C1 segment of cervical spinal cord (tissue), 14 donors: Measurements from ENCODE around the gene XRCC3.
"Not testable (repeated sequence)": the region's sequence is repeated elsewhere in the genome, so short reads cannot be mapped to it uniquely, and the experiment has no call there.

Source experiments
- DNase-seq, 14 donors: peaks; one replicate each; lab custom pipeline; 2025; lab: John Stamatoyannopoulos, UW

Gene XRCC3

DNA sequence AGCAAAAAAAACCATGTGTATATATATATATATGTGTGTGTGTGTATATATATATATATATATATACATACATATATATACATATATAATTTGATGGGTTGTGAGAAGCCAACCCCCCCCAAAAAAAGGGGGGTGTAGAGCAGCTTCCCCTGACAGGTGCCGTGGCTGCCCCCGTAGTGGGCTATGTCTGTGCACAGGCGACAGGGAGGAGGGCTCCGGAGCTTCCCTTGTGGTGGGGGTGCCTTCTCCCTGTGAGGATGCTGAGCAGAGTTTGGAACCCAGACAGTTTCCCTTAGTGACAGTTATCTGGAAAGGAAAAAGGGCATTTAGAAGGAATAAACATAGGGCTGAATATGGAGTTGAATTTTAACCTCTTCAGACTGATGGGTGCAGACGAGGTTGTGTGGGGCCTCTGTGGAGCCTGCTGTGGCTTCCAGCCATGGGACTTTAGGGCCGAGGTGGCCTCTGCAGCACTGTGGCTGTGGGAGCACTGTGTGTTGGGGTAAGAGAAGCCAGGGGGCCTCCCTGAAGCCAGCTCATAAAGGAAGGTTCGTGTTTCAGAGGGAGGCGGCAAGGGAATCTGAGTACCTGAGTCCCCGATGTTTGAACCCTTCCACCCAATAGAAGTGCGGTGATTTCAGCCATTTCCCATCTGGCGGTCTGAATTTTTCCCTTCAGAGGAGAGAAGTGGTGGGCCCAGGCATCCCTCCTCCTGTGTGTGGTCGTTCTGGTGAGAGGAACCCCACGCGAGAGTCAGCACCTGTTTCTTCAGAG, 19.8 kb downstream of the XRCC3 start:
- no peak for DNase-seq

DNA sequence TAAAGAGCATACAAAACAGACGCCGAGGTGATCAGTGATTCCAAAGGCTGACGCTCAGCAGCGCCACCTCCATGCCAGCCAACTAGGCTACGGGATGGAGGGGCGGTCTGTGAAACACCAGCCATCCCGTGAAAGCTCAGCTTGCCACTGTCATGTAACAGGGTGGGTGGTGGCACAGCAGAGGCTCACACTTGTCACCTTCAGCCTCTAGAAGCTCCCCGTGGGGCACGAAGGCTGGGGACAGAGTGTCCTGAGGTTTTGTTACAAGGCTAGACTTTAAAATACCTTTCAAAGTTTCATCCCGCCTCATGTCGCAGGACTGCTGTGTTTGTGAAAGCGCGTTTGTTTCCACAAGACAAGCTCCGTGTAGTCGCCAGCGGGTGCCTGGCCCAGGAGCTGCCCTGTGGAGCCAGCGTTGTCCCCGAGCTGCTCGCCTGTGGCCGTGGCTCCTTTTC, 20.7 kb downstream of the XRCC3 start:
- peak in 1 of 14 donors; percentile 10 for DNase-seq

DNA sequence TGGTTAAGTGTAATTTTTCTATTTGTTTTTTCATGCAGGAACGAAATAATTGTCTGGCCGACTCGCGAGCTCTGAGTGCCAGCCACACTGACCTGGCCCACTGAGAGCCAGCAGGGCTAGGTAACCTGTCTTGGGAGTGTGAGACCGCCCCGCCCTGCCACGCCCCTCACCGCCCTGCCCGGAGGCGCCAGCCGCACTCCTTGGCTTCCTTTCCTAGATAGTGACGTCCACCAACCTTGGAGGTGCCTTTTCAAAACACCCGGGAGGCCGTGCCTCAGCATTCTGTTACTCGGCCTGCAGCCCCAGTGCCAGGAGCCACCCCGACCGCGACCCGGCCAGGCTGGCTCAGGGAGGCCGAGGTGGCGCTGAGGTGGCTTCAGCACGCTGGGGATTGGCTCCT, 21.7 kb downstream of the XRCC3 start:
- peak in 1 of 14 donors; percentile 44 for DNase-seq

DNA sequence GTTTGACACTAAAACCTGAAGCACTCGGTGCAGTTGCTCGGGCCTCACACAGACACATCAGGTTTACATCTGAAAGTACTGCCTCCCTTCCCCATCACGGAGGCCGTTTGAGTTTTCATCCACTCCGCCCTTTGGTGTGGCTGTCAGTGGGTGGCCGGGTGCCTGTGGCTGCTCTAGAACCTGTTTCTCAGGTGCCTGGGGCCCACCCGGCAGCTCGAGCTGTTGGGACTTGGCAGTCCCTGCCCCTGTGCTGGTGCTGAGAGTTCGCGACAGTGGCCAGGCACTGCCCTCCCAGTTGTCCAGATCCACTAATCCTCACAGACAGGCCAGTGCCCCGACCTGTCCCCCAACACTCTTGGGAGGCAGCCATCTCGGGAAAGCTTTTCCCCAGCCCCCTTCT, 22.4 kb downstream of the XRCC3 start:
- DNase-seq = no peak

DNA sequence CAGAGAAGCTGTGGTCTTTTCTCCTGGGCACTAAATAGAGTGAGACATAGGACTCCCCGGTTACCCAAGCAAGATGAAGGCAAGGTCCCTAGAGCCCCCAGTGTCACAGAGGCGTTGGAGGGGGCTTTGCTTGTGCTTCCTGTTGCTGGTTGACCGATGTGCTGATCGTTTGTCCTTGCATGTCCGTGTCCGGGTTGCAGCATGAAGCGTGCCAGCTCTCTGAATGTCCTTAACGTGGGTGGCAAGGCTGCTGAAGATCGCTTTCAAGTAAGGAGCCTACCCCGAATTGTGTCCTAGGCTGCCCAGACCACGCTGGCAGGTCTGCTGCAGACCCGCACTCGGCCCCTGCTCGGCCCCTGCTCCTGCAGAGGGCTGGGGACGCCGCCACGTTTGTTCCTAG, 23.1 kb downstream of the XRCC3 start:
- no peak for DNase-seq

DNA sequence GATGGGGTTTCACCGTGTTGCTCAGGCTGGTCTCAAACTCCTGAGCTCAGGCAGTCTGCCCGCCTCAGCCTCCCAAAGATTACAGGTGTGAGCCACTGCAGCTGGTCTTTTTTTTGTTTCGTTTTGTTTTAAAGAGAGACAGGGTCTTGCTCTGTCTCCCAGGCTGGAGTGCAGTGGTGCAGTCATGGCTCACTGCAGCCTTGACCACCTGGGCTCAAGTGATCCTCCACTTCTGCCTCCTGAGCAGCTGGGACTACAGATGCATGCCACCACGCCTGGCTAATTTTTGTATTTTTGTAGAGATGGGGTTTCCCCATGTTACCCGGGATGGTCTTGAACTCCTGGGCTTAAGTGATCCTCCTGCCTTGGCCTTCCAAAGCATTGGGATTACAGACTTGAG, 23.6 kb downstream of the XRCC3 start:
- DNase-seq = not testable (repeated sequence)

DNA sequence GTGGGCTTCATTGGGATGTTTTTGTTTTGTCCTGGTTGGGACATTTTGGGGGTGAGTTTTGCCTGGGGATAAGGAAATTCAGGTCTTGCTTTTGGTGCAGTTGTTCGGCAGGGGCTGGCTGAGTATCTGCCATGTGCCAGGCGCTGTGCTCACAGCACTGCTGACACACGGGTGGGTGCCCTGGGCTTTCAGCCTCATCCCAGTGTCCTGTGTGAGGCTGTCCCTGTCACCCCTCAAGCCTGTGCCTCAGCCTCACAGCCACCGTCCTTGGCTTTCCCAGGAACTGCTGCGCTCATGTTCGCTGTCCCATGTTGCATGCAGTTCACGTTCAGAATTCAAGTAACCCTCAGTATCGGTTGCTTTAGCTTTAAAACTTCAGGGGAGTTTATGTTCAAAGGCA, 24.9 kb downstream of the XRCC3 start:
- DNase-seq = no peak

DNA sequence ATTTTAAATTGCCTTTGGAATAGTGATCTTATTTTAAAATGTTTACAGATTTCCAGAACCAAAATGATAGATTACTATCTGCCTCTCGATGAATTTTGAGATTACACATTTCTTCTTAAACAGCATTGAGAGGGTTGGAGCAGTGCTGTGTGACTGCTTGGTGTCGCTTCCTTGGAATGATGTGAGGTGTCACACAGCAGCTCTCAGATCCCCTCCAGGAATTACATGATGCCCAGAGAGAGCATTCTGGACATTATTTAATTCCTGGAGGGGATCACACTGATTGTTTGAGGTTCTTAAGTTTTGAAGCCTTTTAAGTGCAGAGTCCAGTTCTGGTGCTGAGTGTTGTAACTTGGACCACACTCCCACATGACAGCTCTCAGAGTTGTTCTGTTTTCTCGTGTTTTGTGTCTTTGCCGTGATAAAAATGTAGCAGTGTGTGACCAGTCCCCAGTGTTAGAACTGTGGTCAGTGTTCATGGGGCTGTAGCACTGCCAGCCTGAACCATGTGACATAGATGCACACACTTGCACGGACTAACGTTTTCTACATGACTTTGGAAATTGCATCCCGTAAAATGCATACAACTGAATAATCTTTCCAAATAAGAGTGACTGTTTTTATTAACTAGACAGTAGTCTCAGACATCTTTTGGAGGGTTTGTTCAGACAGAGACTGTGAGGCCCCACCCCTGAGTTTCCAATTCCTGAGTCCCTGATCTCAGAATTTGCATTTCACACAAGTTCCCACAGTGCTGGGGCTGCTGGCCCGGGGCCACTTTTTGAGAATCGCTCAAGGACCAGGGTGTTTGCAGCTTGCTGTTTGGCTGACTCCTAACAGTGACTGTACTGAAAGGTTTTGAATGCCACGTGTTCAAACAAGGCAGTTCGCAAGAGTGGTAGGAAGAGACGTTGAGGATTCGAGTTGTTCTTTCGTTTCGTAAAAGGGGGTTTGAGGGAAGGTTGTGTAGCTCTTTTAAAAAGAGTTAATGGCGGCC, 26.0 kb downstream of the XRCC3 start:
- peak in 6 of 14 donors; percentile 22 to 59 (median 28) for DNase-seq

DNA sequence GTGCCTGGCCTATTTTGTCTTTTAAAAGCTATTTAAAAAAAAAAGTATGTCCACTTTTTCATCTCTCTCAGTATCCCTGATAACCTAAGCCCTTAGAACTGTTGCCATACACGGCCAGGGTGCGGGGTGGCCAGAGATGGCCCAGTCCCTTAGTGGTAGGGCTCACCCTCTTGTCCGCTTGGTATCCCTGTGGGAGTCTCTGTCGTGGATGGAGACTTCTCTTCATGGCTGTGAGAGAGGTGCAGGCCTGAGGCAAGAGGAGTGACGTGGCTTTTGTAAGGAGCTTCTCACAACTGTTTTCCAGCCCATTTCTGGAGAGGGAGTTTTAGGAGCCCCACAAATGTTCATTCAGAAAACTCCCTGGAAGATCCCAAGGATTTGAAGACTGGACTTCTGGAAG, 26.8 kb downstream of the XRCC3 start:
- no peak for DNase-seq

DNA sequence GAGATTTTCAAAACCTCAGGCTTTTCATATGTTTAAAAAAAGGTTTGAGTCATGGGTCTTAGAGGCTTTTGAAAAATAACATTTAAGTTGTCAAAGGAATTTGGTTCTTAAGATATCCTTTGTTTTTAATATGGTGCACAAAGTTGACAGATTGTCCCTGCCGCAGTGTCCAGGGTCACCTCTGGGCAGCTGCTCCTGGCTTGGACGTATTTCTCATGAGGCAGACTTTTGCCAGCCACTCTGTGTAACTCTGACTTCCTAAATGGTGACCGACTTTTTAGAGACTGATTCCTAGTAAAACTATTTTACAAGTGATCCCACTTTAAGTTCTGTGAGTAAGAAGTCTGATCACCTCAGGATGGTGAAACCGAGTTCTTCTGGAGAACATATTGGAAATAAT, 27.5 kb downstream of the XRCC3 start:
- DNase-seq = no peak

DNA sequence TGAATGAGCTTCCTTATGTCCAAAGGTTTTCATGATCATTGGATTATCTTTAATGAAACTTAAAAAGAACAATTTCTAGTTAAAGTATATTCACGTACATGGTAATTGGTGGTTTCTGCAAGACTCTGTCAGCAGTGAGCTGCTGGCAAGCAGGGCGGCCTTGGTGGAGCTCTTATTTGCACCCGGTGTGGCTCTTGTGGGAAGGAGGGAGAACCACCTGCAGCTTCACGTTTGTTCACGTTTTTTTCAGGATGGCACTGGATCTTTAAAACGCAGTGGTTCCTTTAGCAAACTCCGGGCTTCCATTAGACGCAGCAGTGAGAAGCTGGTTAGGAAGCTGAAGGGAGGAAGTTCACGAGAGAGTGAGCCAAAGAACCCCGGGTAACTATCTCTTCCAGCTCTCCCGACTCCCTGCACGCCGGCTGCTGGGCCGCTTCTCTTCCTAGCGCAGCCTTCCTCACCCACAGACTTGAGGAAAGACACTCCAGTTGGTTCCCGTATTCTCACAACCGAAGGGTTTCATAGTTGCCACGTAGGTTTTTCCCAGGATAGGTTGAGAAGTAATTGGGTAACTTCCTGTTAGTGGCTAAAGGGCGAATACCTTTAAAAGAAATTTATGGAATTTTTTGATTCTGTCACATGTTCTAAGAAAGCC, 28.3 kb downstream of the XRCC3 start:
- DNase-seq = no peak

DNA sequence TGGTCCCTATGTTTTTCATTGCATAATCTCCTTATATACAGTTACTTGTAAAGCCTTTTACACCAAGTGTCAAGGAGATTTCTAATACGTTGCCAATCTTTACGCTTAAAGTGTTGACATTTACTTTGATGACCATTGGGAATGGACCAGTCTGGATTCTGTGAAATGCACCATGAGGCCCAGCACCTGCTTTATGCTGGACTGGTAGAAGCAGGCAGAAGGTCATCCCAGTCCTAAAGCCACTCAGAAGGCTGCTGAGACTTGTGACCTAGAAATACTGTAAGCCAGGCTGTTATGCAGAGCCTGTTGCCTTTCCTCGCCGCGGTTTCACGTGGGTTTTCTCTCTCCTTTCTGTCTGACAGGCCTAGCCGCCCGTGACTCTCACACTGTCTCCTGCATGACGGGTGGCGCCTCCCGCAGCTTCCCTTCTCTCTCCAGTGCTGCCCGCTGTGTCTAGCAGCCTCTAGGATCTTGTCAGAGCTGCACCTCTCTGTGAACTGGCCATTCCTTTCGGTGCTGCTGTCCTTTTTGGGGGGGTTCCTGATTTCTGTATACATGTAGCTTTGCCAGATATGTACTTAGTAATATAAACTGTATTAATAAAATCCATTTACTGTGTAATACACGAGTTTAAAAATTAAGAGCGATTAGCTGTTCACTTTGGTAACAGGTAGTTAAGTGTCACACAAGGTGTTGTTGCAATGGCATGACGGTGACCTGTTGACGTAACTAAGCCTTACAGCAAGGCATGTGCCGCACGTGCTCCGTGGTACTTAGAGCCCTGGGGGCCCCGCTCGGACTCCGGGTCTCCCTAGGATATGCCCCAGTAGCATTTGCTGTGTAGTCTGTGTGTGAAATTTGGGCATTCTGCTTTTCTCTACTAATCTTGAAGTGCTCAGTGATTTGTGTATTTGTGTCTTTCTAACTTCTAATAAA, 29.7 kb downstream of the XRCC3 start:
- no peak for DNase-seq

DNA sequence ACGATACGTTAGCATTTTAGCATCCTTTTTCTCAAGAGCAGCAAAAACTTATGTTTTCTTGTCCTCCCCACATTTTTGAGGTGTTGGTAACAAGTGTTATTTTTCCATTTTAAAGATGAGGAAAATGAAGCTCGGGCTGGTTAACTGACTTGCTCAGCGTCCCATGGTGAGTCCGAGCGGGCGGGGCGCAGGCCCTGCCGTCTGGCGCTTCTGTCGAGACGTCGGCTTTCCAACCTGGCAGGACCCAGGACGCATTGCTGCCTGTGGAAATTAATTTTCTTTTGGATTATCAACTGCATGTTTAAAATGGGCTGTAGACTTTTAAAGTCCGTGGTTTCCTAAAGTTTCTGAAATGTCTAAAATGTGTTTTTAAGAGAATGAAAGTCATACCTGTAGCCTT, 30.4 kb downstream of the XRCC3 start:
- peak in 1 of 14 donors; percentile 51 for DNase-seq

DNA sequence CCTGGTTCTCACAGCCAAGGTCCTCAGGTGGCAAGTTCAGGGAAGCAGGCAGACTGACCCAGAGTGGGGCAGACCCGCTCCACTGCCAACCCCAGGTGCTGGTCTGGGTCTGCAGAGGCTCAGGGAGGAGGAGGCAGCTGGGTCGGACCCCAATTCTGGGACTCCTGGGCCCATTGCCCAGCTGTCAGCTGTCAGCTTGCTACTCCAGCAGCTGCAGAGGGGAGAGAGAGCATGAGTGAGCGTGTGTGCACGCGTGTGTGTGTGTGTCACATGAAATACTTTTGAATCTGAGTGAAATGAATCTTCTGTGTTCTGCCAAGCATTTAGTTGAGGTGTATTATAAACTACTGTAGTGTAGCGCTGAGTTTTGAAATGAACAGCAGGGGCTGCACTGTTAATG, 30.8 kb downstream of the XRCC3 start:
- DNase-seq = no peak

DNA sequence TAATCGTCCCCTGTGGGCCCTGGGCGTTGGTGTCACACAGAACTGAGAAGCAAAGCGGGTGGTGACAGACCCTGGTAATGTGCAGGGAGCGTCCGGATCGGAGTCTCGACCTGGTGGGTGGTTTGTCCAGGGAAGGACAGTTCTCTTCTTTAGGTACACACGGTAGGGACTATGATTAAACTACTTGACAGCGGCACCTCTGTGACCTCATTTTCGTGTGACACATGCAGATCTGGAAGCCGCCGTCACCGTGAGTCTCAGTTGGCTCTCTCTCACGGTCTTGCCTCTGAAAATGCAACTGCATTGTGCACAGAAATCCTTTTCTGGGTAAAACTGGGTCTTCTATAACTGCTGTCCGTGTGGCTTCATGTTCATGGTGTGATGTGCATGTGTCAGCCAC, 32.1 kb downstream of the XRCC3 start:
- DNase-seq = no peak

DNA sequence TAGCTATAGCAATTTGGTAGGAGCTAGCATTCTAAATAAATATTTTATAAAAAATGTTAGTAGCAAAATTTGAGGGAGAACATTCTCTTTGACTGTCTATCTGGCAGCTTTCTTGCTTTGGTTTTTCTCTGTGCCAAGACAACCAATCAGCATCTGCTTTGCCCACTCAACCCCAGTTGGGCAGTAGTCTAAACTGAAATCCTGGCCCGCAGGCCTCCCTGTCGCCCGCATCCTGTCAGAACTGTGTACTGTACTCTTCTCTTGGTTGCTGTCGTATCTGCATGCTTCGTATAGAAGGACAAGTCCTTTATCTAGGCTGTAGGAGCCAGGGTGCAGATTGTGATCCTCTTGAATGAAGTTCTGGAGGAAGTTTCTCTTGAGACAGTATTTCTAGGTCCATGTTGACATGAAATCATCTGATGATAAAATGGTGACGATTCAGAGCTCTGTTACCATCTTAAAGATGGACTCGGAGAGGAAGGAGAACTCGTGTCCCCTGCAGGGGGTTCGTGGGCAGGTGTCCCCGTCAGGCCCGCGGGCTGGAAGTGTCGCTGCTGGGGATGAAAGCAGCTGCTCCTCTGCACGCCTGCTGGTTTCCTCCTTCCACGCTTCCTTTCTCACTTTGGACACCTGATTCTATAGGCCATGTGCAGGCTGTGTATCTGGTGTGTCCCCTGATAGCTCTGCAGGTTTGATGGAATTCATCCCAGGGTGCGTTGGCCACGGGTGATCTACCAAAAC, 34.6 kb downstream of the XRCC3 start:
- no peak for DNase-seq

DNA sequence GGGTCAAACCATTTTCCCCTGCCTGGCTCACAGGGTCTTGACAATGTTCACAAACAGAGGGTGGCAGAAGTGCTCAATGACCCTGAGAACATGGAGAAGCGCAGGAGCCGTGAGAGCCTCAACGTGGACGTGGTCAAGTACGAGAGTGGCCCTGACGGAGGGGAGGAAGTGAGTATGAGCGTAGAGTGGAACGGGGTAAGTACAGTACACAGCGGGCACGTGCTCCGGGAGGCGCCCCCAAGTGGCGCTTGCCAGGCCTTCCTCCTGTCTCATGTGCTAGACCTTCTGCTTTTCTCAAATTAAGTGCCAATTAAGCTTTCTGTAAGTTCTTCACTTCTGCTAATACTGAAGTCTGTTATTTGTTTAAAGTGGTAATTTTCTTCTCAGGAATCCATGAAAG, 35.9 kb downstream of the XRCC3 start:
- DNase-seq = peak in 1 of 14 donors; percentile 21

DNA sequence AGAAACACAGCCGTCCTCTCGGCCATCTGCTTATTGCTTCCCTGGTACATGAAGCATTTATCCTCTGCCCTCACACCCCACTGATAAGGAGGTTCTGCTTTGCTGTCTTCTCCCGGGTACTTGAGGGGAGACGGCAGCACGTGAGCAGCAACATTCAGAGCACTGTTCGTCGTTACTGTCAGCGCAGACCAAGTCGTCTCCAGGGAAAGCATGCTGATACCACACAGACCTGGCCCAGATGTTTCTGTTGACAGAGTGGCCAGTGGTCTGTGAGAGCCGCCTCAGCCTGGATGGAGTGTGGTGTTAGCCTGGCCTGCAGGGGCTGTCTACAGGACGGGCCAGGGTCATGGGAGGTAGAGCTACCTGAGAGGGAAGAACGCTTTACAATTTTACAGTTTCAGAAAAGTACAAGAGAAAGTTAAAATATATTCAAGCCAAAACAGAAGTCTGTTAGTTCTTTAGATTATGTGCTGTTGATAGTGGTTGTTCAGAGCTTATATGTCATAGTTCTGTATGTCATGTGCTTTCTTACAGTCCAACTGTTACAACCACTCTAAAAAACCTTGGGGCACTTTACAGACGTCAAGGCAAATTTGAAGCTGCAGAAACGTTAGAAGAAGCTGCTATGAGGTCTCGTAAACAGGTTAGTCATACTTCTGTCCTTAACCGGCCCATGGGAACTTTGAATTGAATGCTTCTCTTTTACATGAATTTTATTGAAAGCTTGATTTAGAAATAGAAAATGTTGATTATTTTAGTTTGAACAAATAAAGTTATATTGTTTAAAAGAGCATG, 38.2 kb downstream of the XRCC3 start:
- DNase-seq = no peak

DNA sequence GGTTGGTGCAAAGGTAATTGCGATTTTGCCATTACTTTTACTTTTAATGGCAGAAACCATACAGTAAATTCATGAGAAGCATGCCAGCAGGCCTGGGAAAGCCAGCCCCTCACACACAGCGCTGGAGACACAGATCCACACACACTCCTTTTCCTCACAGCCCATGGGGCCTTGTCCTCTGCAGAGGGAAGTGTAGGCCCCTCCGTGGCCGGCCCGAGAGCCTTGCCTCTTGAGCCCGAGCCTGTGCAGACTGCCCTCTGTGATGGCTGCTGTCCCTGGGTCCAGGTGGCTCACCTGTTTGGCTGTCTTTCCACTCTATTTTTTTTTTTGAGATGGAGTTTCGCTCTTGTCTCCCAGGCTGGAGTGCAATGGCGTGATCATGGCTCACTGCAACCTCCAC, 39.3 kb downstream of the XRCC3 start:
- no peak for DNase-seq
